Measurements from ENCODE around the gene NCOA5.

DNA sequence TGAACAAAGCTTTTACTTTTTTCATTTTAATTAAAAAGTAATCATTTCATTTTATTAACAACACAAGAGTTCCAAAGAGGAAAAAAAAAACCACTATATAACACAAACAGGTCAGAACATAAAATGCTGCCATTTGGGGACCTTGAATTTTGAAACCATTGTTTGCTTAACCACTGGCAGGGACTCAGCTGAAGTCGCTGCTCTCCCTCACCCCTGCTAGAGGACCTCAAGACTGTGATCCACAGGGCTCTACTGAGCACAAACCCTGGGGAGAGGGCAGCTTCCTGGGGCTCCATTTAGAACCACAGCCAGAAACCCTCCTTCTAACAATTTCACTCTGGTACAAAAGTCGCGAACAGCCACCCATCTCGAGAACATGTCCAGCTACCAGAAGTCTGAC lies 28.8 kb downstream of the NCOA5 start:
- TF ChIP-seq, protein P1, sequence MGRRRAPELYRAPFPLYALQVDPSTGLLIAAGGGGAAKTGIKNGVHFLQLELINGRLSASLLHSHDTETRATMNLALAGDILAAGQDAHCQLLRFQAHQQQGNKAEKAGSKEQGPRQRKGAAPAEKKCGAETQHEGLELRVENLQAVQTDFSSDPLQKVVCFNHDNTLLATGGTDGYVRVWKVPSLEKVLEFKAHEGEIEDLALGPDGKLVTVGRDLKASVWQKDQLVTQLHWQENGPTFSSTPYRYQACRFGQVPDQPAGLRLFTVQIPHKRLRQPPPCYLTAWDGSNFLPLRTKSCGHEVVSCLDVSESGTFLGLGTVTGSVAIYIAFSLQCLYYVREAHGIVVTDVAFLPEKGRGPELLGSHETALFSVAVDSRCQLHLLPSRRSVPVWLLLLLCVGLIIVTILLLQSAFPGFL (CRISPR knock-in tag; IDR thresholded peaks at IDR 0.05; ENCODE audit: borderline replicate concordance) = no peak
- TF ChIP-seq, protein P2, sequence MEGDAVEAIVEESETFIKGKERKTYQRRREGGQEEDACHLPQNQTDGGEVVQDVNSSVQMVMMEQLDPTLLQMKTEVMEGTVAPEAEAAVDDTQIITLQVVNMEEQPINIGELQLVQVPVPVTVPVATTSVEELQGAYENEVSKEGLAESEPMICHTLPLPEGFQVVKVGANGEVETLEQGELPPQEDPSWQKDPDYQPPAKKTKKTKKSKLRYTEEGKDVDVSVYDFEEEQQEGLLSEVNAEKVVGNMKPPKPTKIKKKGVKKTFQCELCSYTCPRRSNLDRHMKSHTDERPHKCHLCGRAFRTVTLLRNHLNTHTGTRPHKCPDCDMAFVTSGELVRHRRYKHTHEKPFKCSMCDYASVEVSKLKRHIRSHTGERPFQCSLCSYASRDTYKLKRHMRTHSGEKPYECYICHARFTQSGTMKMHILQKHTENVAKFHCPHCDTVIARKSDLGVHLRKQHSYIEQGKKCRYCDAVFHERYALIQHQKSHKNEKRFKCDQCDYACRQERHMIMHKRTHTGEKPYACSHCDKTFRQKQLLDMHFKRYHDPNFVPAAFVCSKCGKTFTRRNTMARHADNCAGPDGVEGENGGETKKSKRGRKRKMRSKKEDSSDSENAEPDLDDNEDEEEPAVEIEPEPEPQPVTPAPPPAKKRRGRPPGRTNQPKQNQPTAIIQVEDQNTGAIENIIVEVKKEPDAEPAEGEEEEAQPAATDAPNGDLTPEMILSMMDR (IDR thresholded peaks at IDR 0.05) = no peak
- TF ChIP-seq, protein P3, sequence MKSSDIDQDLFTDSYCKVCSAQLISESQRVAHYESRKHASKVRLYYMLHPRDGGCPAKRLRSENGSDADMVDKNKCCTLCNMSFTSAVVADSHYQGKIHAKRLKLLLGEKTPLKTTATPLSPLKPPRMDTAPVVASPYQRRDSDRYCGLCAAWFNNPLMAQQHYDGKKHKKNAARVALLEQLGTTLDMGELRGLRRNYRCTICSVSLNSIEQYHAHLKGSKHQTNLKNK (CRISPR knock-in tag; IDR thresholded peaks at IDR 0.05) = no peak
- TF ChIP-seq, protein P4, sequence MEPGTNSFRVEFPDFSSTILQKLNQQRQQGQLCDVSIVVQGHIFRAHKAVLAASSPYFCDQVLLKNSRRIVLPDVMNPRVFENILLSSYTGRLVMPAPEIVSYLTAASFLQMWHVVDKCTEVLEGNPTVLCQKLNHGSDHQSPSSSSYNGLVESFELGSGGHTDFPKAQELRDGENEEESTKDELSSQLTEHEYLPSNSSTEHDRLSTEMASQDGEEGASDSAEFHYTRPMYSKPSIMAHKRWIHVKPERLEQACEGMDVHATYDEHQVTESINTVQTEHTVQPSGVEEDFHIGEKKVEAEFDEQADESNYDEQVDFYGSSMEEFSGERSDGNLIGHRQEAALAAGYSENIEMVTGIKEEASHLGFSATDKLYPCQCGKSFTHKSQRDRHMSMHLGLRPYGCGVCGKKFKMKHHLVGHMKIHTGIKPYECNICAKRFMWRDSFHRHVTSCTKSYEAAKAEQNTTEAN (CRISPR knock-in tag; IDR thresholded peaks at IDR 0.05) = no peak
- TF ChIP-seq, protein P5, sequence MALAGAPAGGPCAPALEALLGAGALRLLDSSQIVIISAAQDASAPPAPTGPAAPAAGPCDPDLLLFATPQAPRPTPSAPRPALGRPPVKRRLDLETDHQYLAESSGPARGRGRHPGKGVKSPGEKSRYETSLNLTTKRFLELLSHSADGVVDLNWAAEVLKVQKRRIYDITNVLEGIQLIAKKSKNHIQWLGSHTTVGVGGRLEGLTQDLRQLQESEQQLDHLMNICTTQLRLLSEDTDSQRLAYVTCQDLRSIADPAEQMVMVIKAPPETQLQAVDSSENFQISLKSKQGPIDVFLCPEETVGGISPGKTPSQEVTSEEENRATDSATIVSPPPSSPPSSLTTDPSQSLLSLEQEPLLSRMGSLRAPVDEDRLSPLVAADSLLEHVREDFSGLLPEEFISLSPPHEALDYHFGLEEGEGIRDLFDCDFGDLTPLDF (CRISPR knock-in tag; IDR thresholded peaks at IDR 0.05) = no peak
- TF ChIP-seq, protein P6, sequence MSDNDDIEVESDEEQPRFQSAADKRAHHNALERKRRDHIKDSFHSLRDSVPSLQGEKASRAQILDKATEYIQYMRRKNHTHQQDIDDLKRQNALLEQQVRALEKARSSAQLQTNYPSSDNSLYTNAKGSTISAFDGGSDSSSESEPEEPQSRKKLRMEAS (CRISPR knock-in tag; IDR thresholded peaks at IDR 0.05) = no peak
- TF ChIP-seq CREM (CRISPR knock-in tag; IDR thresholded peaks at IDR 0.05) (no peak), RELA (CRISPR knock-in tag; IDR thresholded peaks at IDR 0.05; ENCODE audit: borderline replicate concordance) (no peak), MYBL2 (CRISPR knock-in tag; IDR thresholded peaks at IDR 0.05) (no peak), SP1 (CRISPR knock-in tag; conservative IDR thresholded peaks at IDR 0.05) (no peak), PRRX2 (CRISPR knock-in tag; IDR thresholded peaks at IDR 0.05) (no peak)
- TF ChIP-seq, protein P7, sequence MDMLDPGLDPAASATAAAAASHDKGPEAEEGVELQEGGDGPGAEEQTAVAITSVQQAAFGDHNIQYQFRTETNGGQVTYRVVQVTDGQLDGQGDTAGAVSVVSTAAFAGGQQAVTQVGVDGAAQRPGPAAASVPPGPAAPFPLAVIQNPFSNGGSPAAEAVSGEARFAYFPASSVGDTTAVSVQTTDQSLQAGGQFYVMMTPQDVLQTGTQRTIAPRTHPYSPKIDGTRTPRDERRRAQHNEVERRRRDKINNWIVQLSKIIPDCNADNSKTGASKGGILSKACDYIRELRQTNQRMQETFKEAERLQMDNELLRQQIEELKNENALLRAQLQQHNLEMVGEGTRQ (CRISPR knock-in tag; IDR thresholded peaks at IDR 0.05) = no peak
